ENCODE measurements around the gene HINT3. TPM values are rescaled to one million over a fixed set of nuclear protein-coding genes. Genes with fewer than 3 reads are reported as not detected.
"Not testable (repeated sequence)": the region's sequence is repeated elsewhere in the genome, so short reads cannot be mapped to it uniquely, and the experiment has no call there.

Gene HINT3
- total RNA-seq, 3 donors from 2014 or later: 23.2 to 32.9 (median 23.2) TPM

- TF ChIP-seq, protein P1, sequence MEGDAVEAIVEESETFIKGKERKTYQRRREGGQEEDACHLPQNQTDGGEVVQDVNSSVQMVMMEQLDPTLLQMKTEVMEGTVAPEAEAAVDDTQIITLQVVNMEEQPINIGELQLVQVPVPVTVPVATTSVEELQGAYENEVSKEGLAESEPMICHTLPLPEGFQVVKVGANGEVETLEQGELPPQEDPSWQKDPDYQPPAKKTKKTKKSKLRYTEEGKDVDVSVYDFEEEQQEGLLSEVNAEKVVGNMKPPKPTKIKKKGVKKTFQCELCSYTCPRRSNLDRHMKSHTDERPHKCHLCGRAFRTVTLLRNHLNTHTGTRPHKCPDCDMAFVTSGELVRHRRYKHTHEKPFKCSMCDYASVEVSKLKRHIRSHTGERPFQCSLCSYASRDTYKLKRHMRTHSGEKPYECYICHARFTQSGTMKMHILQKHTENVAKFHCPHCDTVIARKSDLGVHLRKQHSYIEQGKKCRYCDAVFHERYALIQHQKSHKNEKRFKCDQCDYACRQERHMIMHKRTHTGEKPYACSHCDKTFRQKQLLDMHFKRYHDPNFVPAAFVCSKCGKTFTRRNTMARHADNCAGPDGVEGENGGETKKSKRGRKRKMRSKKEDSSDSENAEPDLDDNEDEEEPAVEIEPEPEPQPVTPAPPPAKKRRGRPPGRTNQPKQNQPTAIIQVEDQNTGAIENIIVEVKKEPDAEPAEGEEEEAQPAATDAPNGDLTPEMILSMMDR (IDR thresholded peaks at IDR 0.05): no peak
- intact Hi-C loops (cut with DNase I, micrococcal nuclease): no loop called here
- Histone ChIP-seq H3K36me3 (ENCODE audit: low read depth) (no peaks in the 10 kb centered on the region), H3K4me1 (ENCODE audit: low read depth) (no peaks in the 10 kb centered on the region), H3K4me3 (no peak overlapping the region), H3K9me3 (no peaks in the 10 kb centered on the region)
- DNase-seq (no peak), ATAC-seq (no peak)
These were observed 11.9 kb downstream of the HINT3 start for GRCh38 chr6:125968493-125968892.

DNA sequence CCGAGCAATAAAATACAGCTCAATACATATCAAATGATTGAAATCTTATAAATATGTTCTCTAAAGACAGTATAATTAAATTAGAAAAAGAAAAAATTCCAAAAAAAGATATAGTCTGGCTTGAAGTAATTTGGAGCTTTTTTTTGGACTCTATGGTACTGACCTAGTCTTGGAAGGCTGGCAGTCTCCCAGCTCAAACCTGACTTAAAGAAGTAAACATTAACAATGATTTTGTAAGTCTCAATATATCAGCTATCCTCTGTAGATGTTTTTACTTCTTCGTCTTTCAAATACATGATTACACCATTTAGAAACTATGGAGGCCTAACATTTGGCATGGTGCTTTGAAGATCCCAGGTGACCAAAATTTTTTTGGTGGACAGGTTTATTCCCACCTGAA is 14.2 kb downstream of the HINT3 start:
- intact Hi-C loops (cut with DNase I, micrococcal nuclease): loop anchor here in 1 of 2 donors (5.0 kb wide), 1 partner anchor 113 kb away; no protein-coding TSS in a partner anchor
- no peak for DNase-seq
- ATAC-seq: no peak
- TF ChIP-seq, protein P1 (IDR thresholded peaks at IDR 0.05): no peak
- H3K4me3 ChIP-seq: no peak overlapping the region
- no peaks in the 10 kb centered on the region for H3K9me3 ChIP-seq
- no peaks in the 10 kb centered on the region for H3K4me1 ChIP-seq (ENCODE audit: low read depth)
- no peaks in the 10 kb centered on the region for H3K36me3 ChIP-seq (ENCODE audit: low read depth)

- DNase-seq; H3K36me3 ChIP-seq (ENCODE audit: low read depth); ATAC-seq; H3K4me3 ChIP-seq; H3K4me1 ChIP-seq (ENCODE audit: low read depth); H3K9me3 ChIP-seq: not testable (repeated sequence)
- intact Hi-C loops (cut with DNase I, micrococcal nuclease): loop anchor here in 1 of 2 donors (5.0 kb wide), 1 partner anchor 115 kb away; no protein-coding TSS in a partner anchor
These were observed 15.9 kb downstream of the HINT3 start for GRCh38 chr6:125972478-125972877.

DNA sequence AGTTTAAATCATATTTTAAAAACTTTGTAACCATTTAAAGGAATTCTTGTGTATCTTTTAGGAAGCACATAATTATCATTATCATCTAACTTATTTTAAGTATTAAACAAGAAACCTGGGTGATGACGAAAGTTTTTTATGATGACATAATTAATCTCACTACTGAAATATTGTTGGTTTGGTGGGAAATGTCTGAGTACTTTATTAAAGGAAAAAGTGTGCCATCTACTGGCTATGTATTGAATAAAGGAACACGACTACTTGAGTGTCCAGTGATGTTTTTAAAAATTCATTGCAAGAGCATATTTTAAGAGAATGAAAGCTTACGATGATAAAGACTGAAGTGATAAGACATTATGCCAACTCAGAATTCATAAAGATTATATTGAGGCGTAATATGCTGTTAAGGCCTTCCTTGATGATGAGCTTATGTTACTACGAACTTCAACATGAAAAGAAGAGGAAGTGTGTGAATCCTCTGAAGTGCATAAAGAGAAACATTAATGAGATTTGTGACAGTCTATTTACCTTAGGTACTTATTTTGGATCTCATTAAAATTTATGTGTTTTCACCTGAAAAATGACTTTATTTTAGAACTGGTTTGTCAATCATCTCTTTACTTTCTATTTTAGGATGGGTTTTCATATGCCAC is 17.8 kb downstream of the HINT3 start:
- TF ChIP-seq, protein P1 (IDR thresholded peaks at IDR 0.05): peak; percentile 34
- peak; percentile 47 for ATAC-seq
- DNase-seq: no peak
- no peaks in the 10 kb centered on the region for H3K4me1 ChIP-seq (ENCODE audit: low read depth)
- H3K4me3 ChIP-seq: no peak overlapping the region
- H3K9me3 ChIP-seq: no peaks in the 10 kb centered on the region
- intact Hi-C loops (cut with DNase I, micrococcal nuclease): loop anchor here in 1 of 2 donors (5.0 kb wide), 1 partner anchor 117 kb away; no protein-coding TSS in a partner anchor
- H3K36me3 ChIP-seq (ENCODE audit: low read depth): no peaks in the 10 kb centered on the region

DNA sequence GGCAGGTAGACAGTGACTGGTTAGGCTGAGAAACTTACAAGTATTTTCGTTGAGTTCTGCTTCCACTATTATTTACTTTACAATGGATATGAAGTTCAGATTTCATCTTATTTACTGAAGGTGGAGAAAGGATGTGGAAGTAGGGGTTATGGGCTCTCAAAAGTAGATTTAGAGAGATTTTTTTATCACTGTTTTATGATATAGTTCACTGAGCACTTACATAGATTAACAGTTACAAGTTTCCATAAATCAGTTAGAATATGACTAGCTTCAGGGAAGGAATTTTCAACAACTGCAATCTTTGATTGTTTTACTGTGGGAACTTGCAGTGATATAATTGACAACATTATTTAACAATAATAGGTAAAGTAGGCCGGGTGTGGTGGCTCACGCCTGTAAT is 22.5 kb downstream of the HINT3 start:
- Histone ChIP-seq H3K4me3 (no peak overlapping the region), H3K4me1 (ENCODE audit: low read depth) (no peaks in the 10 kb centered on the region), H3K36me3 (ENCODE audit: low read depth) (no peaks in the 10 kb centered on the region), H3K9me3 (no peaks in the 10 kb centered on the region)
- ATAC-seq: peak; percentile 54
- intact Hi-C loops (cut with DNase I, micrococcal nuclease): no loop called here
- TF ChIP-seq, protein P1 (IDR thresholded peaks at IDR 0.05): no peak
- no peak for DNase-seq

GRCh38 chr6:125981571-125982185 is 25.1 kb downstream of the HINT3 start:
- DNase-seq (no peak), ATAC-seq (no peak)
- Histone ChIP-seq H3K36me3 (ENCODE audit: low read depth) (no peaks in the 10 kb centered on the region), H3K4me1 (ENCODE audit: low read depth) (peaks cover 5% of the 10 kb centered on the region), H3K4me3 (no peak overlapping the region), H3K9me3 (no peaks in the 10 kb centered on the region)
- intact Hi-C loops (cut with DNase I, micrococcal nuclease): loop anchor here in 1 of 2 donors (10.0 kb wide), 1 partner anchor 677 kb away; the partner anchor contains the start of gene HDDC2
- TF ChIP-seq, protein P1 (IDR thresholded peaks at IDR 0.05): no peak
